SK-N-MC (cell line): ENCODE results near the gene PLXNA2.

ENCODE experiments used
- EZH2 ChIP-seq: fragments of 200-600 bp; sonication (generic); IDR thresholded peaks from one replicate; pipeline ENCODE4 v1.6.1; 2017; ENCODE audit warnings: antibody characterized with exemption
- POLR2AphosphoS5 ChIP-seq: IDR thresholded peaks from 2 replicates; pipeline ENCODE4 v1.6.1; 2012; ENCODE audit warnings: mild to moderate bottlenecking, low read depth, low read length, borderline replicate concordance

DNA sequence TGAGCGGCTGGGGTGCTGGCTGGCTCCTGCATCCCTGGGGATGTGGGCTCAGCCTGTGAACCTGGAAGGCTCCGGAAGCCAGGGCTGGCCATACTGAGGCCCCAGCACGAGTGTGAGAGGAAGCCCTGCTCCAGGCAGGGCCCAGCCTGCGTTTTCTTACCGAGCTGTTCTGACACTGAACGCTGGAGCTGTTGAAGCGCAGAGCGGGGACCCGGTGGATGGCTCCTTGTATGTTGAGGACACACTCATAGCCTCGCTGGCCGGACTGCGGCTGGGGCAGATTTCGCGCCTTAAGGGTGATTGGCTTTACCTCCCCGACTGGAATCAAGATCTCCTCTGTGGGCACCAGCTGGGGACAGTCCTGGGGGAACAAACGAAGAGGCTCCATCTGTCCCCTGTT lies 160.0 kb downstream of the PLXNA2 start:
- TF ChIP-seq EZH2 (no peak), POLR2AphosphoS5 (no peak)
